ENCODE data around the gene DUSP10.

DUSP10 gene

DNA sequence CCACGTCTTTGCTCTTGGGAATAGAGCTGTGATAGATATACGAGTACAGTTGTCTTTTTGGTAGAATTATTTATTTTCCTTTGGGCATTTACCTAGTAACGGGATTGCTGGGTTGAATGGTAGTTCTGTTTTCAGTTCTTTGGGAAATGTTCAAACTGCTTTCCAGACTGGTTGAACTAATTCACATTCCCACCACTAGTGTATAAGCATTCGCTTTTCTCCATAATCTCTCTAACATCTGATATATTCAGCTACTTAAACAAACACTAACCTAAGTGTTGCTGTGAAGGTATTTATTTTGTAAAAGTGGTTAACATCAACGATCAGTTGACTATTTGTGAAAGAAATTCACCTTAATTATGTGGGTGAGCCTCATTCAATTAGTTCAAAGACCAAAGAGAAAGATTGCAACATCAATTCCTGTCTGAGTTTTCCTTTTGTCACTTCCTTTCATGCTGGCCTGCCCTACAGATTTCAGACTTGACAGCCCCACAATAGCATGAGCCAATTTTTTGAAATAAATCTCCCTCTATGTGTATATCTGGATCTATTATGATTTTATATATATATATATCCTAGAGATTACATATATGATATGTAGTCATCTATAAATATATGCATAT lies 26.7 kb upstream of the DUSP10 start:
- Histone ChIP-seq H3K27ac (replicated peaks) (no peak overlapping the region), H3K27me3 (ENCODE audit: insufficient read depth, poor library complexity, severe bottlenecking) (no peaks in the 10 kb centered on the region), H3K4me3 (replicated peaks; ENCODE audit: insufficient read depth, low read length) (no peak overlapping the region)
- TF ChIP-seq SPI1 (IDR thresholded peaks at IDR 0.05; ENCODE audit: borderline replicate concordance, low read depth): peak; percentile 52; the same call in 1 of the 2 replicates
- TF ChIP-seq POLR2AphosphoS5 (IDR thresholded peaks at IDR 0.05; ENCODE audit: low read depth): no peak
- DNase-seq (ENCODE audit: low read depth in 1 of 2, low spot score in 1 of 2): peak in 1 of 2 experiments; percentile 53

DNA sequence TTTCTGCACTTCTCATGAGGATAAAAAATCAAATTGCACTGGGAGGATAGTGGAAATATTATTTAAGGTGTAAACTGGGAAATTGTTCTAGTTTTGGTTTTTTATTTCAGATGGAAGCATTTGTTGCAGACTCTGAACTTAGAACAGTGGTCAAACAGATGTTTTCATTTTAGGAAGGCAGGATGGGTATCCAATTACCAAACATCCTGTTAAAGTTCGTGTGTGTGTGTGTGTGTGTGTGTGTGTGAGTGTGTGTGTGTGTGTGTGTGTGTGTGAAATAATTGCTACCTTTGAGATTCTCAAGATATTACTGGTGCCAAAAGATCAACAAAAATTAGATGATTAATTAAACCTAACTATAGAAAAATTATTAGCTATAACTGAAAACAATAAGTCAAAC lies 24.3 kb upstream of the DUSP10 start:
- no peak for DNase-seq (ENCODE audit: low read depth in 1 of 2, low spot score in 1 of 2)
- no peaks in the 10 kb centered on the region for H3K27me3 ChIP-seq (ENCODE audit: insufficient read depth, poor library complexity, severe bottlenecking)
- H3K27ac ChIP-seq (replicated peaks): no peak overlapping the region

DNA sequence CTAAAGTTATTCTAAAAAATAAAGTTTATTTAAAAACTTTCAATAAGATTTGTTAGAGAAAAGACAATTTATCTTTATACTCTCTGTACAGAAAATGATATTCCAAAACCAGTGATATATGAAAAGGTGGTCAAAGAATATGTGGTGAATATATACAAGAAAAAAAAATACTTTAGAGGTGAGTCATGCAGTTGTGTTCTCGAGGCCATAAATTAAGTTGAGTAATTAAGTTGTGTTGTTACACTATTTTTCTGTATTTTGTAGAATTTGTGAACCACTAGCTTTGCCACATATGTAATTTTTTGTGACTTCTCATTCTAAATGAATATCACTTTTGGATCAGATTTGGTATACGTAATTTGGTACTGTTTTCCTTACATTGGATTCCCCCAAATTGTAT lies 23.6 kb upstream of the DUSP10 start:
- H3K27ac ChIP-seq (replicated peaks): no peak overlapping the region
- H3K27me3 ChIP-seq (ENCODE audit: insufficient read depth, poor library complexity, severe bottlenecking): no peaks in the 10 kb centered on the region
- TF ChIP-seq GABPA (IDR thresholded peaks at IDR 0.05; ENCODE audit: low read depth) (no peak), POLR2AphosphoS5 (IDR thresholded peaks at IDR 0.05; ENCODE audit: low read depth) (no peak)
- TF ChIP-seq, protein P1, sequence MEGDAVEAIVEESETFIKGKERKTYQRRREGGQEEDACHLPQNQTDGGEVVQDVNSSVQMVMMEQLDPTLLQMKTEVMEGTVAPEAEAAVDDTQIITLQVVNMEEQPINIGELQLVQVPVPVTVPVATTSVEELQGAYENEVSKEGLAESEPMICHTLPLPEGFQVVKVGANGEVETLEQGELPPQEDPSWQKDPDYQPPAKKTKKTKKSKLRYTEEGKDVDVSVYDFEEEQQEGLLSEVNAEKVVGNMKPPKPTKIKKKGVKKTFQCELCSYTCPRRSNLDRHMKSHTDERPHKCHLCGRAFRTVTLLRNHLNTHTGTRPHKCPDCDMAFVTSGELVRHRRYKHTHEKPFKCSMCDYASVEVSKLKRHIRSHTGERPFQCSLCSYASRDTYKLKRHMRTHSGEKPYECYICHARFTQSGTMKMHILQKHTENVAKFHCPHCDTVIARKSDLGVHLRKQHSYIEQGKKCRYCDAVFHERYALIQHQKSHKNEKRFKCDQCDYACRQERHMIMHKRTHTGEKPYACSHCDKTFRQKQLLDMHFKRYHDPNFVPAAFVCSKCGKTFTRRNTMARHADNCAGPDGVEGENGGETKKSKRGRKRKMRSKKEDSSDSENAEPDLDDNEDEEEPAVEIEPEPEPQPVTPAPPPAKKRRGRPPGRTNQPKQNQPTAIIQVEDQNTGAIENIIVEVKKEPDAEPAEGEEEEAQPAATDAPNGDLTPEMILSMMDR (IDR thresholded peaks at IDR 0.05; ENCODE audit: insufficient read depth, low read length): no peak
- no peak overlapping the region for H3K4me3 ChIP-seq (replicated peaks; ENCODE audit: insufficient read depth, low read length)
- DNase-seq (ENCODE audit: low read depth in 1 of 2, low spot score in 1 of 2): no peak

More for the DNA sequence above, 24.3 kb upstream of the DUSP10 start:
- TF ChIP-seq GABPA (IDR thresholded peaks at IDR 0.05; ENCODE audit: low read depth) (no peak), SPI1 (IDR thresholded peaks at IDR 0.05; ENCODE audit: borderline replicate concordance, low read depth) (no peak), POLR2AphosphoS5 (IDR thresholded peaks at IDR 0.05; ENCODE audit: low read depth) (no peak)
- TF ChIP-seq, protein P1 (IDR thresholded peaks at IDR 0.05; ENCODE audit: insufficient read depth, low read length): no peak
- TF ChIP-seq, protein P2, sequence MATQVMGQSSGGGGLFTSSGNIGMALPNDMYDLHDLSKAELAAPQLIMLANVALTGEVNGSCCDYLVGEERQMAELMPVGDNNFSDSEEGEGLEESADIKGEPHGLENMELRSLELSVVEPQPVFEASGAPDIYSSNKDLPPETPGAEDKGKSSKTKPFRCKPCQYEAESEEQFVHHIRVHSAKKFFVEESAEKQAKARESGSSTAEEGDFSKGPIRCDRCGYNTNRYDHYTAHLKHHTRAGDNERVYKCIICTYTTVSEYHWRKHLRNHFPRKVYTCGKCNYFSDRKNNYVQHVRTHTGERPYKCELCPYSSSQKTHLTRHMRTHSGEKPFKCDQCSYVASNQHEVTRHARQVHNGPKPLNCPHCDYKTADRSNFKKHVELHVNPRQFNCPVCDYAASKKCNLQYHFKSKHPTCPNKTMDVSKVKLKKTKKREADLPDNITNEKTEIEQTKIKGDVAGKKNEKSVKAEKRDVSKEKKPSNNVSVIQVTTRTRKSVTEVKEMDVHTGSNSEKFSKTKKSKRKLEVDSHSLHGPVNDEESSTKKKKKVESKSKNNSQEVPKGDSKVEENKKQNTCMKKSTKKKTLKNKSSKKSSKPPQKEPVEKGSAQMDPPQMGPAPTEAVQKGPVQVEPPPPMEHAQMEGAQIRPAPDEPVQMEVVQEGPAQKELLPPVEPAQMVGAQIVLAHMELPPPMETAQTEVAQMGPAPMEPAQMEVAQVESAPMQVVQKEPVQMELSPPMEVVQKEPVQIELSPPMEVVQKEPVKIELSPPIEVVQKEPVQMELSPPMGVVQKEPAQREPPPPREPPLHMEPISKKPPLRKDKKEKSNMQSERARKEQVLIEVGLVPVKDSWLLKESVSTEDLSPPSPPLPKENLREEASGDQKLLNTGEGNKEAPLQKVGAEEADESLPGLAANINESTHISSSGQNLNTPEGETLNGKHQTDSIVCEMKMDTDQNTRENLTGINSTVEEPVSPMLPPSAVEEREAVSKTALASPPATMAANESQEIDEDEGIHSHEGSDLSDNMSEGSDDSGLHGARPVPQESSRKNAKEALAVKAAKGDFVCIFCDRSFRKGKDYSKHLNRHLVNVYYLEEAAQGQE (IDR thresholded peaks at IDR 0.05; ENCODE audit: insufficient replicate concordance, low read depth): no peak
- H3K4me3 ChIP-seq (replicated peaks; ENCODE audit: insufficient read depth, low read length): no peak overlapping the region

DNA sequence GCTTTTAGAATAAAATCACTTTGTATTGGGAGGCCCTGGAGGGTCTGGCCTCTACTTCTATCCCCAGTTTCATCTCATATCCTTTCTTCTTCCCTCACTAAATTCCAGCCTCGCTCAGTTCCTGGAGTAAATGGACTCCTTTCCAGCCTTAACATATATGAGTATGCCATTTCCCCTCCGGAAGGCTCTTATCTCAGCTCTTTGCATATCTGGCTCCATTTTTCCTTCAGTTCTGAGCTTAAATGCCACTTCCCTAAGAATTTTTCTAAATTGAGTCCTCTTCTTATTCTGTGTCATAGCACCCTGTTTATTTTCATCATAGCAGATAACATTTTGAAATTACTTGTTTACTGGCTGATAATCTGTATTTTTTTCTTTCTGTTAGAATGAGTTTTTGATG lies 20.2 kb upstream of the DUSP10 start:
- no peak overlapping the region for H3K4me3 ChIP-seq (replicated peaks; ENCODE audit: insufficient read depth, low read length)
- TF ChIP-seq, protein P2 (IDR thresholded peaks at IDR 0.05; ENCODE audit: insufficient replicate concordance, low read depth): no peak
- no peak for TF ChIP-seq GABPA (IDR thresholded peaks at IDR 0.05; ENCODE audit: low read depth)
- TF ChIP-seq, protein P1 (IDR thresholded peaks at IDR 0.05; ENCODE audit: insufficient read depth, low read length): no peak
- no peak for TF ChIP-seq SPI1 (IDR thresholded peaks at IDR 0.05; ENCODE audit: borderline replicate concordance, low read depth)
- TF ChIP-seq POLR2AphosphoS5 (IDR thresholded peaks at IDR 0.05; ENCODE audit: low read depth): no peak
- no peaks in the 10 kb centered on the region for H3K27me3 ChIP-seq (ENCODE audit: insufficient read depth, poor library complexity, severe bottlenecking)
- DNase-seq (ENCODE audit: low read depth in 1 of 2, low spot score in 1 of 2): no peak
- H3K27ac ChIP-seq (replicated peaks): no peak overlapping the region

All from HL-60 (cell line).